Panc1 (cell line): Measurements from ENCODE around the gene EML6. TPM values are rescaled to one million over a fixed set of nuclear protein-coding genes. Genes with fewer than 3 reads are reported as not detected.

Experiments
- ATAC-seq: fragments of 200-7000 bp; cut with Tn5 transposase; 2 replicates; pipeline ENCODE4 v1.9.1; 2020; ENCODE audit warnings: mild to moderate bottlenecking, moderate library complexity
- BruUV-seq: library from RNA; stranded (reverse); fragments of 400-500 nt; replicated peaks from 2 replicates; lab custom pipeline; 2021; lab: Mats Ljungman, UMichigan
- CTCF ChIA-PET: fragments of 300-600 bp; sonication (Branson Sonifier 250); formaldehyde crosslinking; loops from one replicate; lab custom pipeline; 2022; ENCODE audit warnings: antibody characterized with exemption; lab: Charles Lee
- POLR2A ChIA-PET: fragments of 300-600 bp; sonication (Branson Sonifier 250); formaldehyde crosslinking; loops from one replicate; lab custom pipeline; 2022; ENCODE audit warnings: antibody characterized with exemption; lab: Charles Lee
- DNase-seq: peaks from one replicate; pipeline ENCODE4 v3.0.0-alpha.2; 2010; ENCODE audit warnings: low read depth, low spot score
- H3K27ac ChIP-seq: 2 replicates; pipeline ENCODE4 v1.5.1; 2011; ENCODE audit warnings: mild to moderate bottlenecking, low read length, inconsistent platforms
- H3K27me3 ChIP-seq: fragments of 200-500 bp; sonication (Bioruptor generic); 2 replicates; pipeline ENCODE4 v1.6.0; 2014; ENCODE audit warnings: low read length, inconsistent platforms; ENCODE audit not compliant: control insufficient read depth, insufficient read depth
- H3K36me3 ChIP-seq: fragments of 200-500 bp; sonication (Bioruptor generic); 2 replicates; pipeline ENCODE4 v1.5.1; 2014; ENCODE audit warnings: inconsistent platforms, mild to moderate bottlenecking, low read length, moderate library complexity; ENCODE audit not compliant: control insufficient read depth, insufficient read depth
- H3K4me1 ChIP-seq: 2 replicates; pipeline ENCODE4 v1.5.1; 2011; ENCODE audit warnings: inconsistent platforms, mild to moderate bottlenecking, low read length, moderate library complexity; ENCODE audit not compliant: control insufficient read depth, insufficient read depth
- H3K4me3 ChIP-seq, 2 experiments: 2 replicates each; pipeline ENCODE4 v1.5.1; 2011 to 2012; ENCODE audit warnings: low read depth in 2 of 2, low read length in 2 of 2, mild to moderate bottlenecking in 2 of 2, inconsistent platforms in 1 of 2, moderate library complexity in 1 of 2
- H3K9me3 ChIP-seq: fragments of 200-500 bp; sonication (Bioruptor generic); 2 replicates; pipeline ENCODE4 v1.5.1; 2014; ENCODE audit warnings: low read depth, mild to moderate bottlenecking, inconsistent platforms, low read length, moderate library complexity; ENCODE audit not compliant: control insufficient read depth, insufficient read depth
- CTCF ChIP-seq: fragments of 450-650 bp; IDR thresholded peaks from 2 replicates; pipeline ENCODE4 v1.5.1; 2017; ENCODE audit warnings: mild to moderate bottlenecking
- POLR2AphosphoS5 ChIP-seq: IDR thresholded peaks from 2 replicates; pipeline ENCODE4 v1.6.1; 2012; ENCODE audit warnings: mild to moderate bottlenecking, low read depth, low read length, moderate library complexity
- REST ChIP-seq, 2 experiments: IDR thresholded peaks; 2 replicates each; pipeline ENCODE4 v1.6.1; 2011 to 2012; ENCODE audit warnings: low read depth in 2 of 2, control low read depth in 1 of 2, low read length in 1 of 2, mild to moderate bottlenecking in 1 of 2, moderate library complexity in 1 of 2; ENCODE audit not compliant: insufficient read depth in 1 of 2
- SIN3A ChIP-seq: IDR thresholded peaks from 2 replicates; pipeline ENCODE4 v1.6.1; 2012; ENCODE audit warnings: low read depth, mild to moderate bottlenecking, low read length, moderate library complexity, borderline replicate concordance; ENCODE audit not compliant: insufficient read depth
- TCF7L2 ChIP-seq: IDR thresholded peaks from 2 replicates; pipeline ENCODE4 v1.6.1; 2011; ENCODE audit warnings: mild to moderate bottlenecking, low read depth, low read length, inconsistent platforms
- in situ Hi-C: cut with HindIII; loops from 2 replicates; pipeline ENCODE4 v1.10.0; 2016; ENCODE audit warnings: low sequenced_read_pairs, low pct_unique_long_range_greater_than_20kb
- intact Hi-C: fragments of 100-400 bp; cut with micrococcal nuclease; formaldehyde crosslinking; loops from one replicate; pipeline ENCODE4 v1.10.0; 2022; ENCODE audit not compliant: unreplicated experiment
- total RNA-seq: library from RNA; stranded (reverse); gene quantifications from one replicate; pipeline ENCODE4 v1.2.1, GENCODE V29; 2021; ENCODE audit not compliant: unreplicated experiment

EML6 gene
- total RNA-seq, 1 experiment from 2014 or later, result 6.3 TPM

- H3K36me3 ChIP-seq, result peaks cover 2% of the 10 kb centered on the region; the same call in 1 of the 2 replicates
- H3K4me1 ChIP-seq, result peaks cover 99% of the 10 kb centered on the region
- no peaks in the 10 kb centered on the region for H3K9me3 ChIP-seq
- H3K27me3 ChIP-seq, result no peaks in the 10 kb centered on the region
- BruUV-seq, result no TSS peak
- peak overlapping the region; percentile 38 to 51 for H3K4me3 ChIP-seq
- peak overlapping the region; percentile 91 for H3K27ac ChIP-seq
- intact Hi-C loops, result loop anchor here (5.0 kb wide), 2 partner anchors 37 to 108 kb away; no protein-coding TSS in a partner anchor
- ATAC-seq, result peak; percentile 87
- in situ Hi-C loops, result no loop called here
- no peak for DNase-seq
- POLR2A ChIA-PET, result no interaction called here
- CTCF ChIA-PET, result interaction anchor here (1.0 kb wide), 1 partner anchor 167 kb away, joined by 3 read pairs; no protein-coding TSS in a partner anchor
- no peak for TF ChIP-seq TCF7L2
- TF ChIP-seq REST (IDR thresholded peaks at IDR 0.05; ENCODE audit: insufficient read depth in 1 of 2, low read depth in 2 of 2, low read length in 1 of 2), result no peak
- TF ChIP-seq SIN3A, result no peak
- no peak for TF ChIP-seq POLR2AphosphoS5
- TF ChIP-seq CTCF, result no peak
These were observed 286.7 kb downstream of the EML6 start for GRCh38 chr2:55010149-55010591.

- ATAC-seq, result 0 out of 2 replicates have a peak, but pooled peaks have one; percentile 41
- CTCF ChIA-PET, result no interaction called here
- Histone ChIP-seq H3K36me3 (peaks cover 2% of the 10 kb centered on the region; the same call in 1 of the 2 replicates), H3K4me1 (peaks cover 95% of the 10 kb centered on the region), H3K4me3 (no peak overlapping the region), H3K27me3 (no peaks in the 10 kb centered on the region), H3K27ac (peak overlapping the region; percentile 91), H3K9me3 (no peaks in the 10 kb centered on the region)
- POLR2A ChIA-PET, result no interaction called here
- TF ChIP-seq REST (IDR thresholded peaks at IDR 0.05; ENCODE audit: insufficient read depth in 1 of 2, low read depth in 2 of 2, low read length in 1 of 2), result no peak
- no peak for TF ChIP-seq TCF7L2
- TF ChIP-seq POLR2AphosphoS5, result no peak
- no peak for TF ChIP-seq CTCF
- TF ChIP-seq SIN3A, result no peak
- BruUV-seq, result no TSS peak
- in situ Hi-C loops, result no loop called here
- no peak for DNase-seq
- intact Hi-C loops, result loop anchor here (5.0 kb wide), 2 partner anchors 36 to 109 kb away; no protein-coding TSS in a partner anchor
These were observed 287.5 kb downstream of the EML6 start for GRCh38 chr2:55010915-55011314.
